GM13976 (cell line): Measurements from ENCODE around the gene HYKK.
"Not testable (repeated sequence)": the region's sequence is repeated elsewhere in the genome, so short reads cannot be mapped to it uniquely, and the experiment has no call there.

Experiments used
- DNase-seq: peaks from one replicate; pipeline ENCODE4 v3.0.0; 2012; ENCODE audit warnings: low spot score
- in situ Hi-C: fragments of 300-500 bp; cut with MboI; formaldehyde crosslinking; loops from one replicate; pipeline ENCODE4 v1.12.0; 2022; ENCODE audit warnings: low sequenced_read_pairs, mixed read lengths, inconsistent platforms; ENCODE audit not compliant: unreplicated experiment
- TF ChIP-seq, protein P1 (sequence below): IDR thresholded peaks from 2 replicates; pipeline ENCODE4 v1.5.1; 2012; ENCODE audit warnings: borderline replicate concordance, mild to moderate bottlenecking; ENCODE audit not compliant: insufficient read depth; ENCODE audit errors: extremely low read depth, missing control alignments, control extremely low read depth

HYKK gene

DNA sequence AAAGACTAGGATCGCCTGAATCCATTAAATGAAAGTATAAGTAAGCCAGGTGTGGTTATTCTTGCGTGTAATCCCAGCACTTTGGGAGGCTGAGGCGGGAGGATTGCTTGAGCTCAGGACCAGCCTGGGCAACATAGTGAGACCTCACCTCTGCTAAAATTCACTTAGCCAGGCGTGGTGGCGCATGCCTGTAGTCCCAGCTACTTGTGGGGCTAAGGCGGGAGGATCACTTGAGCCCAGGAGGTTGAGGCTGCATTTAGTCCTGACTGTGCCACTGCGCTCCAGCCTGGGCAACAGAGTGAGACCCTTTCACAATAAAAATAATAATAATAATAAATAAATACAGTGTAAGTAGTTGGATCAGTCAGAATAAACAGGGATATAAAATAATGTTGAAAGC, 25.5 kb upstream of the HYKK start:
- TF ChIP-seq, protein P1, sequence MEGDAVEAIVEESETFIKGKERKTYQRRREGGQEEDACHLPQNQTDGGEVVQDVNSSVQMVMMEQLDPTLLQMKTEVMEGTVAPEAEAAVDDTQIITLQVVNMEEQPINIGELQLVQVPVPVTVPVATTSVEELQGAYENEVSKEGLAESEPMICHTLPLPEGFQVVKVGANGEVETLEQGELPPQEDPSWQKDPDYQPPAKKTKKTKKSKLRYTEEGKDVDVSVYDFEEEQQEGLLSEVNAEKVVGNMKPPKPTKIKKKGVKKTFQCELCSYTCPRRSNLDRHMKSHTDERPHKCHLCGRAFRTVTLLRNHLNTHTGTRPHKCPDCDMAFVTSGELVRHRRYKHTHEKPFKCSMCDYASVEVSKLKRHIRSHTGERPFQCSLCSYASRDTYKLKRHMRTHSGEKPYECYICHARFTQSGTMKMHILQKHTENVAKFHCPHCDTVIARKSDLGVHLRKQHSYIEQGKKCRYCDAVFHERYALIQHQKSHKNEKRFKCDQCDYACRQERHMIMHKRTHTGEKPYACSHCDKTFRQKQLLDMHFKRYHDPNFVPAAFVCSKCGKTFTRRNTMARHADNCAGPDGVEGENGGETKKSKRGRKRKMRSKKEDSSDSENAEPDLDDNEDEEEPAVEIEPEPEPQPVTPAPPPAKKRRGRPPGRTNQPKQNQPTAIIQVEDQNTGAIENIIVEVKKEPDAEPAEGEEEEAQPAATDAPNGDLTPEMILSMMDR, result no peak
- in situ Hi-C loops, result no loop called here
- DNase-seq, result no peak

DNA sequence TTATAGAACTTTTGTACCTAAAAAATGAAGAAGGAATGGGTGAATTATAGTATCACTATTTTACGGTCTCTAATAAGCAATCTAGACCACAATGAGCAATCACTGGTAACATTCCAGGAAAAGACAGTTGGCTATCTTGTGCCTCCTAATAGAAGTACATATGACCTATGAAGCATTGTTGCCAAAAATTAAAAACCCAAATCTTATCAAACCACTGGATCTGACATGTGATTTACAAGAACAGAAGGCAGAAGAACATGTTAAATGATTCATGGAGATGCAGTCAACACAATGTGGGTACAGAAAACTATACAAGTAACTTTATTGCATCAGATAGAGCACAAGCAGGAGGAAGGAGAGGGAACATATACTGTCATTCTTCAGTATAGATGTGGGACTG, 14.5 kb upstream of the HYKK start:
- TF ChIP-seq, protein P1, result no peak
- in situ Hi-C loops, result no loop called here
- no peak for DNase-seq

DNA sequence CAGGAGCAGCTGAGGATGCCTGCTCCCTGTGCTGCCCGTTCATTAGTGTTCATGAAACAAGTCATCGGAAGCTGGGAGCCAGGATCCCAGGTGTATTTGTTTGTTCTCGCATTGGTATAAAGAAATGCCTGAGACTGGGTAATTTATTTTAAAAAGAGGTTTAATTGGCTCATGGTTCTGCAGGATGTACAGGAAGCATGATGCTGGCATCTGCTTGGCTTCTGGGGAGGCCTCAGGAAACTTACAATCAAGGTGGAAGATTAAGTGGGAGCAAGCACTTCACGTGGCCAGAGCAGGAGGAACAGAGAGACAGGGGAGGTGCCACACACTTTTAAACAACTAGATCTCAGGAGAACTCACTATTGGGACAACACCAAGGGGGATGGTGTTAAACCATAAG, 5.5 kb upstream of the HYKK start:
- in situ Hi-C loops, result no loop called here
- DNase-seq, result no peak
- TF ChIP-seq, protein P1, result no peak

DNA sequence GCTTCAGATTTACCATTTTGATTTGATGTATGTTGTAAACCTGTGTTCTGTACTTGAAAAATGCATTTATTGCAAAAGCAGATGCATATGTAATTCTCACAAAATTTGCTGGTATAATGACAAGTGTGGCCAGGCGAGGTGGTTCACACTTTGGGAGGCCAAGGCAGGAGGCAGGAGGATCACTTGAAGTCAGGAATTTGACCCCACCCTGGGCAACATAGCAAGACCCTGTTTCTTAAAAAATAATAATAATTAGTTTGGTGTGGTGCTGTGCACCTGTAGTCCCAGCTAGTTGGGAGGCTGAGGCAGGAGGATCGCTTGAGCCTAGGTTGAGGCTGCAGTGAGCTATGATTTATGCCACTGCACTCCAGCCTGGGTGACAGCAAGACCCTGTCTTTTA, 4.7 kb upstream of the HYKK start:
- no peak for DNase-seq
- in situ Hi-C loops, result no loop called here
- TF ChIP-seq, protein P1, result no peak

DNA sequence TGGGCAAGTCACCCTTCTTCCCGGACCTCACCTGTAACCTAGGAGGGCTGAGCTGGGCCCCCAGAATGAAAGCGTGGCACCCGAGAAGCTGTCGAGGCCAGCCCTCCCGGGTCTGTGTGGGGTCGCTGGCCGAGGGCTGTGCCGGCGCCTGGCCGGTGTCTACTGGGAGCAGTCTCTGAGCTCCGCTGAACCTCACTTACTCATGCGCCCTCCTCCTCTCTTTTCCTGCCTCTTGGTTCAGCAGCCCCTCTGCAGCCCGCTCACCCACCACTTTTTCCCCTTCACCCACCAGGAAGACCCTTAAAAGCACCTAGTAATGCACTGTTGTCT, 419 bp downstream of the HYKK start:
- in situ Hi-C loops, result no loop called here
- TF ChIP-seq, protein P1, result no peak
- no peak for DNase-seq

DNA sequence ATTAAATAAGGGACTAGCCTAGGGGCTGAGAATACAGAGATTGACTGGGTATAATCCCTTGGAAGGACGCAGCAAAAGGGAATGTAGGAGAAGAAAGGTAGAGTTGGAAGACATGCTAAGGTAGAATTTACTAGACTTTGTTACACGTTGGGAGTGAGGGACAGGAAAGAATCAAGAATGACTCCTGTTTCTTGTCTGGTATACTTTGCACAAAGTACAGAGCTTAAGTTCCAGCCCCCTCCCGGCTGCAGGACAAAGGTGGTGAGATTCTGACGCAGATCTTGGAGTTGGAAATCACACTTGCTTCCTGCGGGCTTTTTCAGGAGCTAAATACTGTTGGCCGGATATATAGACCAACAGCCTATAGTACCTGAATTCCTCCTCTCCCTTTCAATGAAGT, 895 bp downstream of the HYKK start:
- no peak for DNase-seq

DNA sequence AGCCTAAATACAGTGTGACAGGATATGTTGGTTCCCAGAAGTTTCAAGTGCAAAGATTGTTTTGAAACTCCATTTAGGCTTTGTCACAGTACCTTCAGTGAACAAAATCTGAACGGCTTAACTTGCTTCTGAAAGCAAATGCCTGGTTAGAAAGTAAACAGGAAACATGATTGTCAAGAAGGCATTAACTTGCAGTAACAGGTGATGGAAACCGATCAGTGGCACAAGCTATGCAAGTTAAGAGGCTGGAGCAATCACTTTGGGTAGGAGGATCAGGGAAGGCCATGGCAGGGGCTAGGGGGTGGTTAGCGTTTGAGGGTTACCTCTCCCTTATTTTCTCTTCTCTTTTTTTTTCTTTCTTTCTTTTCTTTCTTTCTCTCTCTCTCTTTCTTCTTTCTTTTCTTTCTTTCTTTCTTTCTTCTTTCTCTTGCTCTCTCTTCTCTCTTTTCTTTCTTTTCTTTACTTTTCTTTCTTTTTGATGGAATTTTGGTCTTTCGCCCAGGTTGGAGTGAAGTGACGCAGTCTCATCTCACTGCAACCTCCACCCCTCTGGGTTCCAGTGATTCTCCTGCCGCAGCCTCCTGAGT, 2.4 kb downstream of the HYKK start:
- DNase-seq, result no peak
- in situ Hi-C loops, result no loop called here

More for the DNA sequence above, 895 bp downstream of the HYKK start:
- TF ChIP-seq, protein P1, result no peak
- in situ Hi-C loops, result no loop called here

DNA sequence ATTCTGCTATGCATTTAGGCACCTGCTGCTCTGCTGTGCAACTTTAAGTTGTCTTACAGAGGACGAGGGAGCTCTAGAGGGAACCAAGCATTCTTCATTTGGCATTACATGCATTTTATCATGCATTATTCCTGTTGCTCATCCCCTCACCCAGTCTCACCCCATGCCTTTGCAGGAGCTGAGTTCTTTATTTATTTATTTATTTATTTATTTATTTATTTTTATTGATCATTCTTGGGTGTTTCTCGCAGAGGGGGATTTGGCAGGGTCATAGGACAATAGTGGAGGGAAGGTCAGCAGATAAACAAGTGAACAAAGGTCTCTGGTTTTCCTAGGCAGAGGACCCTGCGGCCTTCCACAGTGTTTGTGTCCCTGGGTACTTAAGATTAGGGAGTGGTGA, 12.7 kb downstream of the HYKK start:
- in situ Hi-C loops, DNase-seq: not testable (repeated sequence)

More for the DNA sequence above, 2.4 kb downstream of the HYKK start:
- TF ChIP-seq, protein P1, result no peak
